Epithelial cell of proximal tubule (primary cell): Measurements from ENCODE around the gene TTC39B. TPM values are rescaled to one million over a fixed set of nuclear protein-coding genes. Genes with fewer than 3 reads are reported as not detected.
A peak's percentile ranks its signal among the peaks of the same experiment; 100 is the strongest.

Experiments
- DNase-seq: peaks from one replicate; pipeline ENCODE4 v3.0.0-alpha.2; 2011; ENCODE audit warnings: low read depth
- H3K4me3 ChIP-seq: 2 replicates; pipeline ENCODE4 v1.5.1; 2011; ENCODE audit warnings: low read depth, mild to moderate bottlenecking, low read length
- total RNA-seq: library from RNA; depleted of rRNA; stranded (reverse); fragments of >200 nt; gene quantifications from 2 replicates; pipeline ENCODE4 v1.2.3, GENCODE V29; 2015
- TF ChIP-seq, protein P1 (sequence below): conservative IDR thresholded peaks from 2 replicates; pipeline ENCODE4 v1.5.1; 2012; ENCODE audit warnings: low read depth, mild to moderate bottlenecking, low read length

The TTC39B gene
- total RNA-seq, 1 donor from 2014 or later, result 5.2 TPM

- TF ChIP-seq, protein P1, sequence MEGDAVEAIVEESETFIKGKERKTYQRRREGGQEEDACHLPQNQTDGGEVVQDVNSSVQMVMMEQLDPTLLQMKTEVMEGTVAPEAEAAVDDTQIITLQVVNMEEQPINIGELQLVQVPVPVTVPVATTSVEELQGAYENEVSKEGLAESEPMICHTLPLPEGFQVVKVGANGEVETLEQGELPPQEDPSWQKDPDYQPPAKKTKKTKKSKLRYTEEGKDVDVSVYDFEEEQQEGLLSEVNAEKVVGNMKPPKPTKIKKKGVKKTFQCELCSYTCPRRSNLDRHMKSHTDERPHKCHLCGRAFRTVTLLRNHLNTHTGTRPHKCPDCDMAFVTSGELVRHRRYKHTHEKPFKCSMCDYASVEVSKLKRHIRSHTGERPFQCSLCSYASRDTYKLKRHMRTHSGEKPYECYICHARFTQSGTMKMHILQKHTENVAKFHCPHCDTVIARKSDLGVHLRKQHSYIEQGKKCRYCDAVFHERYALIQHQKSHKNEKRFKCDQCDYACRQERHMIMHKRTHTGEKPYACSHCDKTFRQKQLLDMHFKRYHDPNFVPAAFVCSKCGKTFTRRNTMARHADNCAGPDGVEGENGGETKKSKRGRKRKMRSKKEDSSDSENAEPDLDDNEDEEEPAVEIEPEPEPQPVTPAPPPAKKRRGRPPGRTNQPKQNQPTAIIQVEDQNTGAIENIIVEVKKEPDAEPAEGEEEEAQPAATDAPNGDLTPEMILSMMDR, result peak; percentile 69
- DNase-seq, result peak; percentile 6
Observed at GRCh38 chr9:15142878-15143534, 164.0 kb downstream of the TTC39B start.

DNA sequence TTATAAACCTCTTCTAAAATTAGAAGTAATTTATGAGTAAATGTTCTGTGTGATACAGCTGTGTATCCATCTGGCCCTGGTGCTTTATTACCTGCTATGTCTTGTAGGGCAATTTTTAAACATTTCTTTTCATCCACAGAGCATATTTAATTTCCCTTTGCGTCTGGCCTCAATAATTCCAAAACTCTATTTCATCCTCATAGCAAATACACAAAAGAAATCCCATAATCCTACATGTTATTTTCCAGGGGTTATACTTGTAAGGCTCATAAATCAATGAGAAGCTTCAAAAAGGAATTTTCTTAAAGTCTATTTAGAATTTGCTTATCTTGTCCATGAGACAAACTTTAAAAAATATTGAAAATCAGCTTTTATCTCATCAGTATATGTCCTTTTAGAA, 167.0 kb downstream of the TTC39B start:
- no peak overlapping the region for H3K4me3 ChIP-seq
- TF ChIP-seq, protein P1, result no peak
- no peak for DNase-seq

More at GRCh38 chr9:15142878-15143534, 164.0 kb downstream of the TTC39B start:
- no peak overlapping the region for H3K4me3 ChIP-seq

GRCh38 chr9:15139469-15139868, 167.5 kb downstream of the TTC39B start:
- H3K4me3 ChIP-seq, result no peak overlapping the region
- TF ChIP-seq, protein P1, result no peak
- no peak for DNase-seq

GRCh38 chr9:15138357-15138686, 168.7 kb downstream of the TTC39B start:
- TF ChIP-seq, protein P1, result no peak
- H3K4me3 ChIP-seq, result no peak overlapping the region
- no peak for DNase-seq

- no peak for DNase-seq
- TF ChIP-seq, protein P1, result no peak
- no peak overlapping the region for H3K4me3 ChIP-seq
Observed at GRCh38 chr9:15137658-15138356, 169.2 kb downstream of the TTC39B start.

DNA sequence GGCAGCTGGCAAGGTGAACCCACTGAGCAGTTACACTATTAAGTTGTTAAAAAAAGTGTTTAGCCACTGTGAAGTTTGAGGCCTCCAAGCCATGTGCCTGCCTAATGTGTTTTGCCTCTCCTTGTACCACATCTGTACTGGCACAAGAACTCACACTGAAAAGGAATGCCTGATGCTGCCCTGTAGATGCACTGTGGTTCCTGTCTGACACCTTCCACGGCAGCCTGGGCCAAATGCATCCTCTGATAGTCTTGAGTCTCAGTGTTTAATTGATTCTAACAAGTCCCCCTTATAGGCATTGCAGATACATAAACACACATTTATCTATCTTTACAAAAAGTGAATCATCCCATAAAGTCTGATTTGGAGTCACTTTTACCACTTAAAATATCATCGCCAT, 169.9 kb downstream of the TTC39B start:
- H3K4me3 ChIP-seq, result no peak overlapping the region
- no peak for DNase-seq
- TF ChIP-seq, protein P1, result no peak

DNA sequence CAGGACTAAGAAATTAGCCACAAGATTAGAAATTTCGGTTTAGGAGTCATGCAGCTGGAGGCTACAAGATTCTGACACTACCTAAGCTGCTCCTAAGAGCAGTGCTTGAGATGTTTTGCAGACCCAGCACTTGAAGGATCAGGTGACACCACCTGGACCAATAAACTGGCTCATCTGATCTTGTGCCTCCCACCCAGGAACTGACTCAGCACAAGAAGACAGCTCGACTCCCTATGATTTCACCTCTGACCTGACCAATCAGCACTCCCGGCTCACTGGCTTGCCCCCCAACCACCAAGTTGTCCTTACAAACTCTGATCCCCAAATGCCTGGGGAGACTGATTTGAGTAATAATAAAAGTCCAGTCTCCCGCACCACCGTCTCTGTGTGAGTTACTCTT, 170.4 kb downstream of the TTC39B start:
- DNase-seq, result no peak
- TF ChIP-seq, protein P1, result no peak
- H3K4me3 ChIP-seq, result no peak overlapping the region
